Ishikawa (cell line): ENCODE measurements around the gene EGF.

ENCODE experiments used
- CEBPB ChIP-seq: IDR thresholded peaks from 2 replicates; pipeline ENCODE4 v1.6.1; 2012
- EP300 ChIP-seq: IDR thresholded peaks from 2 replicates; pipeline ENCODE4 v1.6.1; 2012; ENCODE audit warnings: borderline replicate concordance
- FOXM1 ChIP-seq: IDR thresholded peaks from 2 replicates; pipeline ENCODE4 v1.6.1; 2012; ENCODE audit warnings: low read depth, borderline replicate concordance
- TAF1 ChIP-seq: IDR thresholded peaks from 2 replicates; pipeline ENCODE4 v1.6.1; 2012; ENCODE audit warnings: low read depth, mild to moderate bottlenecking
- TF ChIP-seq, protein P1 (sequence below): IDR thresholded peaks from 2 replicates; pipeline ENCODE4 v1.6.1; 2012

DNA sequence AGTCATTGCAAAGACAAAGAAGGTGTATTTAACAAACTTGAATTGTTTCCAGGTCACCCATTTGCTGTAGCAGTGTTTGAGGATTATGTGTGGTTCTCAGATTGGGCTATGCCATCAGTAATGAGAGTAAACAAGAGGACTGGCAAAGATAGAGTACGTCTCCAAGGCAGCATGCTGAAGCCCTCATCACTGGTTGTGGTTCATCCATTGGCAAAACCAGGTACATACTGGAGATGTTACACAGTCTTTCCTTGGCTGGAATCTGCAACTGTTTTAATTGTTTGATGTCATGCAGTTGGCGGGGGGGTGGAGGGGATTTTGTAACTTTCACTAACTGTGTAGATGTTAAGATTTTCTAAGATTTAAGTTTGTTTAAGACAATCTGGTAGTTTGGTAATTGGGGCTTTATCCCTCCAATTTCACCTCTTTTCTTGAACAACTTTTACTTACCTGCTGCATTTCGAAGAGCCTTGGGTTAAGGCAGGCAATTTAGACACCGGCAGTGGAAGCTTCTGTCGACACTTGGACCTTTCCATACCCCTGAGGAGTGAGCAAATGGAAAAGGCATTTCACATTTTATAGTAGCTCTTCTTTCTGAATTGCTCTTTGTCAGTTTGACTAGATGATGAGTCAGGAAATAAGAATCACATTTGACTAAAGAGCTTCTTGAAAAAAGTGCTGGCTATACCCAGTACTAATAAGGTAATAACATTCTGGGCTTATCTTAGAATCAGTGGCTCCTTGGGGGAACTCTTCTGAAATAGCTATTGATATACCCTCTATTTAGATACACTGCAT is 67.4 kb downstream of the EGF start:
- TF ChIP-seq, protein P1, sequence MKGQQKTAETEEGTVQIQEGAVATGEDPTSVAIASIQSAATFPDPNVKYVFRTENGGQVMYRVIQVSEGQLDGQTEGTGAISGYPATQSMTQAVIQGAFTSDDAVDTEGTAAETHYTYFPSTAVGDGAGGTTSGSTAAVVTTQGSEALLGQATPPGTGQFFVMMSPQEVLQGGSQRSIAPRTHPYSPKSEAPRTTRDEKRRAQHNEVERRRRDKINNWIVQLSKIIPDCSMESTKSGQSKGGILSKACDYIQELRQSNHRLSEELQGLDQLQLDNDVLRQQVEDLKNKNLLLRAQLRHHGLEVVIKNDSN = no peak
- TF ChIP-seq CEBPB (no peak), FOXM1 (no peak), TAF1 (no peak), EP300 (no peak)
